BE2C (cell line): ENCODE results near the gene DNLZ.
A peak's percentile ranks its signal among the peaks of the same experiment; 100 is the strongest.

ENCODE experiments used
- DNase-seq: peaks from one replicate; pipeline ENCODE4 v3.0.0-alpha.2; 2020
- H3K27me3 ChIP-seq: fragments of 250-450 bp; sonication (Bioruptor Pico); 2 replicates; pipeline ENCODE4 v1.5.1; 2020; ENCODE audit warnings: mild to moderate bottlenecking
- H3K36me3 ChIP-seq: fragments of 250-450 bp; sonication (Bioruptor Pico); 2 replicates; pipeline ENCODE4 v1.5.1; 2020; ENCODE audit warnings: mild to moderate bottlenecking
- H3K4me1 ChIP-seq: fragments of 250-450 bp; sonication (Bioruptor Pico); 2 replicates; pipeline ENCODE4 v1.5.1; 2020
- H3K4me3 ChIP-seq: 2 replicates; pipeline ENCODE4 v1.5.1; 2011; ENCODE audit warnings: low read depth, low read length
- H3K9me3 ChIP-seq: fragments of 250-450 bp; sonication (Bioruptor Pico); 2 replicates; pipeline ENCODE4 v1.5.1; 2020
- TF ChIP-seq, protein P1 (sequence below): IDR thresholded peaks from 2 replicates; pipeline ENCODE4 v1.5.1; 2012; ENCODE audit warnings: mild to moderate bottlenecking, low read depth, low read length

DNLZ gene

DNA sequence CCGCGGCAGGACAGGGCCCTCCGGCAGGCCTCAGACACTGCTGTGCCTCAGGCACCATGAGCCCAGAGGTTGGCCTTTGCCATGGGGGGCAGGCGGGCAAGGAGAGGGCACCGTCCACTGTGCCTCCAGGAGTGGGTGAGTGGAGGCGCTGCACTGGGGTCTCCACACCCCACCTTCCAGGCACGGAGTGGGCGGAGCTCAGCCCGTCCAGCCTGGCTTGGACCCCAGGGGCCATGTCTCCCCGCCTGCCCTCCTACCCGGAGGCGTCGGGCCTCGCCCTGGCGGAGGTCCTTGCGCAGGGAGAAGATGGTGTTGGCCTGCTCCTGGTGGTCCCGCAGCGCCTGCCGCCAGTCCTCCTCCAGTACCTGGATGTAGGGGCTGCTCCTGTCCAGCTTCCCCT, 6.5 kb upstream of the DNLZ start:
- H3K9me3 ChIP-seq: no peaks in the 10 kb centered on the region

DNA sequence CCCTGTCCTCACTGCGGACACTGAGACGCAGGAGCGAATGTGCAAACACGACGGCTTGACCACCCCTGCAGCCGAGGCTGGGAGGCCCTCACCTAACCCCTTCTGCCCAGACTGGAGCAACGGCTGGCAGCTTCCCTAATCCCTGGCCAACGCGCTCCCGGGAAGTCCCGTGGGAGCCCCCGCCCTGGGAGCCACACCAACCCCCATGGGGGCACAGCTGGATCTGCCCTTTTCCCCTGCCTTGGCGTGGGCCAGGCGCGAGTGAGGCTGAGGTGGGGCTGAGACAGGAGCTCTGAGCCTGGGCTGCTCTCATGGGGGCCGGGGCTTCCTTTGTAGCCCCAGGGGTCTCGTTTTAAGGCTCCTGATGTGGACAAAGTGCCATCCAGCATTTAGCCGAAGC, 4.6 kb upstream of the DNLZ start:
- H3K36me3 ChIP-seq: peaks cover 9% of the 10 kb centered on the region
- H3K4me3 ChIP-seq: no peak overlapping the region
- peaks cover 28% of the 10 kb centered on the region for H3K4me1 ChIP-seq
- no peaks in the 10 kb centered on the region for H3K9me3 ChIP-seq
- H3K27me3 ChIP-seq: no peaks in the 10 kb centered on the region
- no peak for DNase-seq
- TF ChIP-seq, protein P1, sequence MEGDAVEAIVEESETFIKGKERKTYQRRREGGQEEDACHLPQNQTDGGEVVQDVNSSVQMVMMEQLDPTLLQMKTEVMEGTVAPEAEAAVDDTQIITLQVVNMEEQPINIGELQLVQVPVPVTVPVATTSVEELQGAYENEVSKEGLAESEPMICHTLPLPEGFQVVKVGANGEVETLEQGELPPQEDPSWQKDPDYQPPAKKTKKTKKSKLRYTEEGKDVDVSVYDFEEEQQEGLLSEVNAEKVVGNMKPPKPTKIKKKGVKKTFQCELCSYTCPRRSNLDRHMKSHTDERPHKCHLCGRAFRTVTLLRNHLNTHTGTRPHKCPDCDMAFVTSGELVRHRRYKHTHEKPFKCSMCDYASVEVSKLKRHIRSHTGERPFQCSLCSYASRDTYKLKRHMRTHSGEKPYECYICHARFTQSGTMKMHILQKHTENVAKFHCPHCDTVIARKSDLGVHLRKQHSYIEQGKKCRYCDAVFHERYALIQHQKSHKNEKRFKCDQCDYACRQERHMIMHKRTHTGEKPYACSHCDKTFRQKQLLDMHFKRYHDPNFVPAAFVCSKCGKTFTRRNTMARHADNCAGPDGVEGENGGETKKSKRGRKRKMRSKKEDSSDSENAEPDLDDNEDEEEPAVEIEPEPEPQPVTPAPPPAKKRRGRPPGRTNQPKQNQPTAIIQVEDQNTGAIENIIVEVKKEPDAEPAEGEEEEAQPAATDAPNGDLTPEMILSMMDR: no peak

More for the DNA sequence above, 6.5 kb upstream of the DNLZ start:
- Histone ChIP-seq H3K27me3 (no peaks in the 10 kb centered on the region), H3K4me1 (peaks cover 23% of the 10 kb centered on the region), H3K4me3 (no peak overlapping the region), H3K36me3 (peaks cover 7% of the 10 kb centered on the region)
- TF ChIP-seq, protein P1: no peak
- no peak for DNase-seq

DNA sequence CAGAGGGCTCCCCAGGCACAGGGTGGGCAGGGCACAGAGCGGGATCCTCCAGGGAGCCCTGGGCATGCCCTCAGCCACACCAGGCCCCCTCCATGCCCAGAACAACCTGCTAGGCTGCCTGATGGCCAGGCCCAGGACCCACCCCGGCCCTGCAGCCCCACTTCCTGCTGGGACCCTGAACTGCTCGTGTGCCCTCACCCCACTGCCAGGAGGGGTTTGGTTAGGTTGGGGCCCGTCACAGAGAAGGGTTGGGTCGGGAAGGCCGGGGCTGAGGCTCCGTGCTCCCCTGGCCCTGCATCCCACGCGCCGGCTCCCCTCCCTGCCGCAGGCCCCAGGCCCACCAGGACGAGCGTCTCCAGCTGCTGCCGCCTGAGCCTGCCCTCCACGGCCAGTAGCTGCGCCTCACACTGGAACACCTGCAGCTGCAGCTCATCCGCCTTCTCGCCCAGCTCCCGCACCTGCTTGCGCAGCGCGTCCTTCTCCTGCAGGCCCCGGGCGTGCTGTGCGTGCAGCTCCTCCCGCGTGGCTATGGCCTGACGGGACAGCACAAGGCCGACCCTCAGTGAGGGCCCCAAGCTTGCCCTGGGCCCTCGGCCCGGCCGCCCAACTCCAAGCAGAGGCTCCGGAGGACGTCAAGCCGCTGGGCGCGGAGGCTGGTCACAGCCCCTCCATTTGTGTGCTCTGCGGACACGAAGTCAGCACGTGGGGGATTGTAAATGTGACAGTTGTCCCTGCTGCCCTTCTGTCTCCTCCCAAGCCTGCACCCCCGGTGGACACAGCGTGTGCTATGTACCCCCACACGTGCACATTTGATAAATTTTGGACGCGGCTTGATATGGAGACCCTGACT, 4.0 kb upstream of the DNLZ start:
- TF ChIP-seq, protein P1: no peak
- DNase-seq: no peak

DNA sequence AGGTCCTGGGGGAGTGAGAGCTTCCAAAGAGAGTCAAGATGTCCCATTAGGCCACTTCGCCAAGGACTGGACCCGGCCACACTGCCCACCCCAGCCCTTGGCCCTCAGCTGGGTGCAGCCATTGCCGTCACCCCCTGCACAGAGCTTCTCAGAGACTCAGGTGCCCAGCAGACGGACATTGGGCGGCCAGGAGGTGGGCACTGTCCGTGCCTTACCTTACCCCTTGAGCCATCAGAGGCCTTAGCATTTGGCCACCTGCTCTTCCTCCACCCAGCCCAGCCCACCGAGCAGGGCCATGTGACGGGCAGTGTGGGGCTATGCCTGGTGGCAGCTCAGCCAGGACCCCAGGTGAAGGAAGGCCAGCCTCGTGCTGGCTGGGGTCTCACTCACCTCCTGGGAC, 3.3 kb upstream of the DNLZ start:
- Histone ChIP-seq H3K9me3 (no peaks in the 10 kb centered on the region), H3K27me3 (no peaks in the 10 kb centered on the region), H3K4me3 (no peak overlapping the region), H3K4me1 (peaks cover 29% of the 10 kb centered on the region), H3K36me3 (peaks cover 9% of the 10 kb centered on the region)
- DNase-seq: no peak
- TF ChIP-seq, protein P1: no peak

More for the DNA sequence above, 4.0 kb upstream of the DNLZ start:
- no peaks in the 10 kb centered on the region for H3K9me3 ChIP-seq
- H3K36me3 ChIP-seq: peaks cover 9% of the 10 kb centered on the region
- H3K27me3 ChIP-seq: no peaks in the 10 kb centered on the region
- H3K4me3 ChIP-seq: no peak overlapping the region
- peaks cover 25% of the 10 kb centered on the region for H3K4me1 ChIP-seq

DNA sequence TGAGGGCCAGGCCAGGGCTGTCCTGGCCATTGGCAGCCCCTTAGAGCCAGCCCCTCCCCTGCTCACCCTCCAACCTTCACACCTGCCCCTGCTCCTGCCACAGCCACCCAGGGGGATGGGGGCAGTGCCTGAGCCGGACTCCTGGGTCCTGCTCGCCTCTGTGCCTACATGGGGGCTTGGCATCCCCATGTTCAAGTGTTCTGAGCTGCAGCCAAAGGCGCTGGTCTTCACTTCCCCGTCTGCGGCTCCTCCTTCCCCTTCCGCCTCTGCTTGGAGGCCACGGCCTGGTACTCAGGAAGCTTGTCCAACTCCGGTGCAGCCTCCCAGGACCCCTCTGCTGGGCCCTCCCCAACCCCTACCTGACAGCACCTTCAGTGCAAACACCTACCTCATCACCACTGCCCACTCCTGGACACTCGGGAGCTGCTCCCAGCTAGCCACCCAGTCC, 2.3 kb upstream of the DNLZ start:
- Histone ChIP-seq H3K4me1 (peaks cover 39% of the 10 kb centered on the region), H3K36me3 (peaks cover 9% of the 10 kb centered on the region), H3K9me3 (no peaks in the 10 kb centered on the region), H3K27me3 (no peaks in the 10 kb centered on the region), H3K4me3 (no peak overlapping the region)
- DNase-seq: no peak
- TF ChIP-seq, protein P1: no peak

DNA sequence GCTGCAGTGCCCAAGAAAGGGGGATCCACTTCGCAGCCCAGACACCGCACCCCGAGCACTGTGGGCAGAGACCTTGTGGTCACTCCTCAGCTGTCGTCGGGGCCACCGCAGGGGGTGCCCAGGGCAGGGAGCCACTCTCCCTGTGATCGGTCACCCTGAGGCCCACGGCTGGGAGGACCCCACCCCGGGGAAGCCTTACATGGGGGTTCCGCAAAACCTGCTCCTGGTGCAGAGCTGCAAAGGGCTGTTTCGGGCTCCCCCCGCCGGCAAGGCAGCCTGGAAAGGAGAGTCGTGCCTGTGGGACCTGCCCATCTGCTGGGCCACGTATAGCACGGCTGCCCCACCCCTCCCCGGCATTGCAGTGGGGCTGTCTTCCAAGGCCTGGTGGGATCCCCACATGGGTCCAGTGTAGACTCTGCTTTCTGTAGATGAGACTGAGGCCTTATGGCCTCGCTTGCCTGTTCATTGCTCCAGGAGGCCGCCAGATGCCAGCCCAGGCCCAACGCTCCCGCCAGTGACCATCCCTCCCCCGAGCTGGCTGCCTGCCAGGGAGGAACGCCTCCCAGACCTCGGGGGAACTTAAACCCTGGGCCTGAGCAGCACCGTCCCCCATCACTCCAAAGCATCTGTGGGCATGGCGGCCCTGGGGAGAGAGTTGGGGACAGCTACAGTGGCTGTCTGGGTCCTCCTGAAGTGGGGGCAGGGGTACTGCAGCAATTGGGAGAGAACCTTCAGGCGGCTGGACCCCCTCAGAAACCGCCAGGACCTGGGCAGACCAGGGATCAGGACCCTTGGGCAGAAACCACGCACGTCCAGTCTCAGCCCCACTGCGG, 1.6 kb upstream of the DNLZ start:
- Histone ChIP-seq H3K27me3 (no peaks in the 10 kb centered on the region), H3K4me3 (no peak overlapping the region), H3K4me1 (peaks cover 44% of the 10 kb centered on the region), H3K9me3 (no peaks in the 10 kb centered on the region), H3K36me3 (peaks cover 7% of the 10 kb centered on the region)
- DNase-seq: peak; percentile 92
- TF ChIP-seq, protein P1: peak; percentile 27
